ENCODE data around the gene PCDHA11.
"Not testable (repeated sequence)": the region's sequence is repeated elsewhere in the genome, so short reads cannot be mapped to it uniquely, and the experiment has no call there.

Gene PCDHA11

DNA sequence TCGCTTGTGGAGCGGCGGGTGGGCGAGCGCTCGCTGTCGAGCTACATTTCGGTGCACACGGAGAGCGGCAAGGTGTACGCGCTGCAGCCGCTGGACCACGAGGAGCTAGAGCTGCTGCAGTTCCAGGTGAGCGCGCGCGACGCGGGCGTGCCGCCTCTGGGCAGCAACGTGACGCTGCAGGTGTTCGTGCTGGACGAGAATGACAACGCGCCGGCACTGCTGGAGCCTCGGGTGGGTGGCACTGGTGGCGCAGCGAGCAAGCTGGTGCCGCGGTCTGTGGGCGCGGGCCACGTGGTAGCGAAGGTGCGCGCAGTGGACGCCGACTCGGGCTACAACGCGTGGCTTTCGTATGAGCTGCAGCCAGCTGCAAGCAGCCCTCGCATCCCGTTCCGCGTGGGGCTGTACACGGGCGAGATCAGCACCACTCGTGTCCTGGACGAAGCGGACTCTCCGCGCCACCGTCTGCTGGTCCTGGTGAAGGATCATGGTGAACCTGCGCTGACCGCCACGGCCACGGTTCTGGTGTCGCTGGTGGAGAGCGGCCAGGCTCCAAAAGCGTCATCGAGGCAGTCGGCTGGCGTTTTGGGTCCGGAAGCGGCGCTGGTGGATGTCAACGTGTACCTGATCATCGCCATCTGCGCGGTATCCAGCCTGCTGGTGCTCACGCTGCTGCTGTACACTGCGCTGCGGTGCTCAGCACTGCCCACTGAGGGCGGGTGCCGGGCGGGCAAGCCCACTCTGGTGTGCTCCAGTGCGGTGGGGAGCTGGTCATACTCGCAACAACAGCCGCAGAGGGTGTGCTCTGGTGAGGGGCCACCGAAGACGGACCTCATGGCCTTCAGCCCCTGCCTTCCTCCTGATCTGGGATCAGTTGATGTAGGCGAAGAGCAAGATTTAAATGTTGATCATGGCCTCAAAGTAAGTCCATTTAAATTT, 25.7 kb upstream of the PCDHA11 start:
- TF ChIP-seq, protein P1, sequence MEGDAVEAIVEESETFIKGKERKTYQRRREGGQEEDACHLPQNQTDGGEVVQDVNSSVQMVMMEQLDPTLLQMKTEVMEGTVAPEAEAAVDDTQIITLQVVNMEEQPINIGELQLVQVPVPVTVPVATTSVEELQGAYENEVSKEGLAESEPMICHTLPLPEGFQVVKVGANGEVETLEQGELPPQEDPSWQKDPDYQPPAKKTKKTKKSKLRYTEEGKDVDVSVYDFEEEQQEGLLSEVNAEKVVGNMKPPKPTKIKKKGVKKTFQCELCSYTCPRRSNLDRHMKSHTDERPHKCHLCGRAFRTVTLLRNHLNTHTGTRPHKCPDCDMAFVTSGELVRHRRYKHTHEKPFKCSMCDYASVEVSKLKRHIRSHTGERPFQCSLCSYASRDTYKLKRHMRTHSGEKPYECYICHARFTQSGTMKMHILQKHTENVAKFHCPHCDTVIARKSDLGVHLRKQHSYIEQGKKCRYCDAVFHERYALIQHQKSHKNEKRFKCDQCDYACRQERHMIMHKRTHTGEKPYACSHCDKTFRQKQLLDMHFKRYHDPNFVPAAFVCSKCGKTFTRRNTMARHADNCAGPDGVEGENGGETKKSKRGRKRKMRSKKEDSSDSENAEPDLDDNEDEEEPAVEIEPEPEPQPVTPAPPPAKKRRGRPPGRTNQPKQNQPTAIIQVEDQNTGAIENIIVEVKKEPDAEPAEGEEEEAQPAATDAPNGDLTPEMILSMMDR (IDR thresholded peaks at IDR 0.05; ENCODE audit: low read depth, low read length, missing control alignments), result no peak
- no peak overlapping the region for H3K4me3 ChIP-seq (replicated peaks; ENCODE audit: low read depth, low read length)
- DNase-seq (ENCODE audit: extremely low read depth, low read depth), result no peak

DNA sequence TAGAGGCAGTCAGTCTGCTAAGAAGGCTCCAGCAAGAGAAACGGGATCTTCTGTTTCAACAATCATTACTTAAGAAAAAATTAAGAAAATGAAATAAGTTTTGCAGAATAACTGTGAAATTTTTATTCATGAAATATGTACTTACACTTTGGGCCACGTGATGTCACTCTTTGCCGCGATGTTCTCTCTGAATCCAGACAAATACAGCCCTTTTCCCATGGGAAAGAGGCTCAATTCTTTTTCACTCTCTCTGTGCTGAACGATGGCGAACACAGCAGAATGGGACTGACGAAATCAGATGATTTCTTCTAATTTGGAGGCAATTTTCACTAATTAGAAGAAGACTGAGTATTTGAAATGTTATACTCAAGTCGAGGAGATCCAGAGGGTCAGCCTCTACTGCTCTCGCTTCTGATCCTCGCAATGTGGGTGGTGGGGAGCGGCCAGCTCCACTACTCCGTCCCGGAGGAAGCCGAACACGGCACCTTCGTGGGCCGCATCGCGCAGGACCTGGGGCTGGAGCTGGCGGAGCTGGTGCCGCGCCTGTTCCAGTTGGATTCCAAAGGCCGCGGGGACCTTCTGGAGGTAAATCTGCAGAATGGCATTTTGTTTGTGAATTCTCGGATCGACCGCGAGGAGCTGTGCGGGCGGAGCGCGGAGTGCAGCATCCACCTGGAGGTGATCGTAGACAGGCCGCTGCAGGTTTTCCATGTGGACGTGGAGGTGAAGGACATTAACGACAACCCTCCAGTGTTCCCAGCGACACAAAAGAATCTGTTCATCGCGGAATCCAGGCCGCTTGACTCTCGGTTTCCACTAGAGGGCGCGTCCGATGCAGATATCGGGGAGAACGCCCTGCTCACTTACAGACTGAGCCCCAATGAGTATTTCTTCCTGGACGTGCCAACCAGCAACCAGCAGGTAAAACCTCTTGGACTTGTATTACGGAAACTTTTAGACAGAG, 20.3 kb upstream of the PCDHA11 start, which contains the start of gene PCDHA9:
PCDHA9 (plus strand) TSS at position 244 of the 964 bp plus-strand sequence; CDS start at position 358, 114 bp downstream.
- DNase-seq (ENCODE audit: extremely low read depth, low read depth); H3K4me3 ChIP-seq (replicated peaks; ENCODE audit: low read depth, low read length): not testable (repeated sequence)

DNA sequence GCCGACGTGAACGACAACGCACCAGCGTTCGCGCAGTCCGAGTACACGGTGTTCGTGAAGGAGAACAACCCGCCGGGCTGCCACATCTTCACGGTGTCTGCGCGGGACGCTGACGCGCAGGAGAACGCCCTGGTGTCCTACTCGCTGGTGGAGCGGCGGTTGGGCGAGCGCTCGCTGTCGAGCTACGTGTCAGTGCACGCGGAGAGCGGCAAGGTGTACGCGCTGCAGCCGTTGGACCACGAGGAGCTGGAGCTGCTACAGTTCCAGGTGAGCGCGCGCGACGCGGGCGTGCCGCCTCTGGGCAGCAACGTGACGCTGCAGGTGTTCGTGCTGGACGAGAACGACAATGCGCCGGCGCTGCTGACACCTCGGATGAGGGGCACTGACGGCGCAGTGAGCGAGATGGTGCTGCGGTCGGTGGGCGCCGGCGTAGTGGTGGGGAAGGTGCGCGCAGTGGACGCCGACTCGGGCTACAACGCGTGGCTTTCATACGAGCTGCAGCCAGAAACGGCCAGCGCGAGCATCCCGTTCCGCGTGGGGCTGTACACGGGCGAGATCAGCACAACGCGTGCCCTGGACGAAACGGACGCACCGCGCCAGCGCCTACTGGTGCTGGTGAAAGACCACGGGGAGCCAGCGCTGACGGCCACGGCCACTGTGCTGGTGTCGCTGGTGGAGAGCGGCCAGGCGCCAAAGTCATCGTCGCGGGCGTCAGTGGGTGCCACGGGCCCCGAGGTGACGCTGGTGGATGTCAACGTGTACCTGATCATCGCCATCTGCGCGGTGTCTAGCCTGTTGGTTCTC, 18.7 kb upstream of the PCDHA11 start:
- DNase-seq (ENCODE audit: extremely low read depth, low read depth); H3K4me3 ChIP-seq (replicated peaks; ENCODE audit: low read depth, low read length): not testable (repeated sequence)

DNA sequence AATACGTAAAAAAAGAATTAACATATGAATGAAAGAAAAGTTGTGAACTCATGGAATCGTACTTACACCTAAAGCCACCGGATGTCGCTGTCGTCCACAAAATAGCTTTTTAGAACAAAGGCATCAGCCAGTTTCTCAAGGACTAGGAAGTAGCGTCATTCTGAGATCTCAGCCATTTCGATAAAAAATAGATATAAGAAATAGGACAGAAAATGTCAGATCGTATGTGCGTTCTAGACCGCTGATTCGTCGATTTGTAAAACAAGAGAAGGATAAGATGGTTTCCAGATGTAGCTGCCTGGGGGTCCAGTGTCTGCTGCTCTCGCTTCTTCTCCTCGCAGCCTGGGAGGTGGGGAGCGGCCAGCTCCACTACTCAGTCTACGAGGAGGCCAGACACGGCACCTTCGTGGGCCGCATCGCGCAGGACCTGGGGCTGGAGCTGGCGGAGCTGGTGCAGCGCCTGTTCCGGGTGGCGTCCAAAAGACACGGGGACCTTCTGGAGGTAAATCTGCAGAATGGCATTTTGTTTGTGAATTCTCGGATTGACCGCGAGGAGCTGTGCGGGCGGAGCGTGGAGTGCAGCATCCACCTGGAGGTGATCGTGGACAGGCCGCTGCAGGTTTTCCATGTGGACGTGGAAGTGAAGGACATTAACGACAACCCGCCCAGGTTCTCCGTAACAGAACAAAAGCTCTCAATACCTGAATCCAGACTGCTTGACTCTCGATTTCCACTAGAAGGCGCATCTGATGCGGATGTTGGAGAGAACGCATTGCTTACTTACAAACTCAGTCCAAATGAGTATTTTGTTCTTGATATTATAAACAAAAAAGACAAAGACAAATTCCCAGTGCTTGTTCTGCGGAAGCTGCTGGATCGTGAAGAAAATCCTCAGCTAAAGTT, 12.7 kb upstream of the PCDHA11 start, which contains the start of gene PCDHA10:
PCDHA10 (plus strand) TSS at position 126 of the 903 bp plus-strand sequence; CDS start at position 278, 152 bp downstream.
- TF ChIP-seq, protein P1 (IDR thresholded peaks at IDR 0.05; ENCODE audit: low read depth, low read length, missing control alignments), result no peak
- DNase-seq (ENCODE audit: extremely low read depth, low read depth), result no peak
- no peak within 1 kb of the TSS for H3K4me3 ChIP-seq (replicated peaks; ENCODE audit: low read depth, low read length)

DNA sequence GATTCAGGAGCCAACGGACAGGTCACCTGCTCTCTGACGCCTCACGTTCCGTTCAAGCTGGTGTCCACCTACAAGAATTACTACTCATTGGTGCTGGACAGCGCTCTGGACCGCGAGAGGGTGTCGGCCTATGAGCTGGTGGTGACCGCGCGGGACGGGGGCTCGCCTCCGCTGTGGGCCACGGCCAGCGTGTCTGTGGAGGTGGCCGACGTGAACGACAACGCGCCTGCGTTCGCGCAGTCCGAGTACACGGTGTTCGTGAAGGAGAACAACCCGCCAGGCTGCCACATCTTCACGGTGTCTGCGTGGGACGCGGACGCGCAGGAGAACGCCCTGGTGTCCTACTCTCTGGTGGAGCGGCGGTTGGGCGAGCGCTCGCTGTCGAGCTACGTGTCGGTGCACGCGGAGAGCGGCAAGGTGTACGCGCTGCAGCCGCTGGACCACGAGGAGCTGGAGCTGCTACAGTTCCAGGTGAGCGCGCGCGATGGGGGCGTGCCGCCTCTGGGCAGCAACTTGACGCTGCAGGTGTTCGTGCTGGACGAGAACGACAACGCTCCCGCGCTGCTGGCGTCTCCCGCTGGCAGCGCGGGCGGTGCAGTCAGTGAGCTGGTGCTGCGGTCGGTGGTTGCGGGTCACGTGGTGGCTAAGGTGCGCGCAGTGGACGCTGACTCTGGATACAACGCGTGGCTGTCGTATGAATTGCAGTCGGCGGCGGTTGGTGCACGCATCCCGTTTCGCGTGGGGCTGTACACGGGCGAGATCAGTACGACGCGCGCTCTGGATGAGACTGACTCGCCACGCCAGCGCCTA, 11.4 kb upstream of the PCDHA11 start:
- no peak for DNase-seq (ENCODE audit: extremely low read depth, low read depth)
- TF ChIP-seq, protein P1 (IDR thresholded peaks at IDR 0.05; ENCODE audit: low read depth, low read length, missing control alignments), result no peak
- no peak overlapping the region for H3K4me3 ChIP-seq (replicated peaks; ENCODE audit: low read depth, low read length)

DNA sequence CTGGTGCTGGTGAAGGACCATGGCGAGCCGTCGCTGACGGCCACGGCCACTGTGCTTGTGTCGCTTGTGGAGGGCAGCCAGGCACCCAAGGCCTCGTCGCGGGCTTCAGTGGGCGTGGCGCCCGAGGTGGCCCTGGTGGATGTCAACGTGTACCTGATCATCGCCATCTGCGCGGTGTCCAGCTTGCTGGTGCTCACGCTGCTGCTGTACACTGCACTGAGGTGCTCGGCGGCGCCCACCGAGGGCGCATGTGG, 10.8 kb upstream of the PCDHA11 start:
- H3K4me3 ChIP-seq (replicated peaks; ENCODE audit: low read depth, low read length), result no peak overlapping the region
- TF ChIP-seq, protein P1 (IDR thresholded peaks at IDR 0.05; ENCODE audit: low read depth, low read length, missing control alignments), result no peak
- DNase-seq (ENCODE audit: extremely low read depth, low read depth), result no peak

All from HFF-Myc (cell line).